Stimulated activated CD8-positive, alpha-beta memory T cell treated with anti-CD3 and anti-CD28 coated beads, Interleukin-7, amount 100 ng/mL, for 1 hour (primary cell): ENCODE measurements around the gene SMIM7.
A peak's percentile ranks its signal among the peaks of the same experiment; 100 is the strongest.
"Not testable (repeated sequence)": the region's sequence is repeated elsewhere in the genome, so short reads cannot be mapped to it uniquely, and the experiment has no call there.

Experiments used
- DNase-seq, 2 donors: peaks; one replicate each; pipeline ENCODE4 v3.0.0-alpha.2; 2020; ENCODE audit warnings: low read depth in 2 of 2

Gene SMIM7

DNA sequence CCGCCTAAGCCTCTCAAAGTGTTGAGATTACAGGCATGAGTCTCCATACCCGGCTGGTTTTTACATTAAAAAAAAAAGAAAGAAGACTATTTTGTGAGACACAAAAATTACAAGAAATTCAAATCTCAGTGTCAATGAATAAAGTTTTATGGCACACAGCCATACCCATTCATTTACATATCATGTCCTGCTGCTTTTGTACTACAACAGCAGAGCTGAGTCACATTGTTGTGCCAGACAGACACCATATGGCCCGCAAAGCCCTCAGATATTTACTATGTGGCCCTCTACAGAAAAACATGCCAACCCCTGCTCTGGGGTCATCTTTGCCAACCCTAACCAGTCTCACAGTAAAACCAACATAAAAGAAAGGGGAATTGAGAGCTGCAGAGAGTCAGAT lies 5.3 kb downstream of the SMIM7 start:
- DNase-seq = no peak

DNA sequence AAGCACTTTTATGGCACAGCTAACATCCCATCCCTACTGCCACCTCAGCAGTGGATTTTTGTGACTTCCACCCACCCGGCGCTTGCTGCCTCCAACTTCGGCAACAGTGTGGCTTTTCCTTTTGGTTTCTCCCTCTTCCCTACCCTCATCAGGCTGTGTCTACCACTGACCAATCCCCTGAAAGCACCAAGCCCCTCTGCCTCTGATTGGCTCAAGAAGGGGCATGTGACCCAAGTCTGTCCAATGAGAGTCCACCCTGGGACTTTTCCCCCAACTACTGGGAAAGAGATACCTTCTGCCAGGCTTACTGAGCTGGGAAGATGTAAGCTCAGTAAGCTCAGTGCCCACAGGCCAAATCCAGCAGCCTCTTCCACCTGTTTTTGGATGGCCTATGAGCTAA lies 5.8 kb downstream of the SMIM7 start:
- no peak for DNase-seq

DNA sequence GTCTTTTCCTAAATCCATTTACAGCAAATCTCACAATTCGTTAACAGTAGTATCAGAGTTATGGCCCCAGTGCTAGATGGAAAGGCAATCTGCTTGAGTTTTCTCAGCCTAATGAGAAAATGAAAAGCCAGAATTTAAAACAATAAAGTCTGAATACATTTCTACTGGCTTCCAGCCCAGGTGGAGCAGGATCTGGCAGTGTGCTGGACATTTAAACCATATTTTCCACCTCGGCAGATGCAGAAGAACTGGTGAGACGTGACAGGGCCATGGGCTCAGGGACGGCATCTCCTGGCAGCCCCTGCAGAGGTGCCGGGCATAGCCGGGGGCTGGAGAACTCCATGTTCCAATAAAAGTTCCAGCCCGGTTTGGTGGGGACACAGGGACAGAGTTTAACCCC lies 7.1 kb downstream of the SMIM7 start:
- DNase-seq = no peak

DNA sequence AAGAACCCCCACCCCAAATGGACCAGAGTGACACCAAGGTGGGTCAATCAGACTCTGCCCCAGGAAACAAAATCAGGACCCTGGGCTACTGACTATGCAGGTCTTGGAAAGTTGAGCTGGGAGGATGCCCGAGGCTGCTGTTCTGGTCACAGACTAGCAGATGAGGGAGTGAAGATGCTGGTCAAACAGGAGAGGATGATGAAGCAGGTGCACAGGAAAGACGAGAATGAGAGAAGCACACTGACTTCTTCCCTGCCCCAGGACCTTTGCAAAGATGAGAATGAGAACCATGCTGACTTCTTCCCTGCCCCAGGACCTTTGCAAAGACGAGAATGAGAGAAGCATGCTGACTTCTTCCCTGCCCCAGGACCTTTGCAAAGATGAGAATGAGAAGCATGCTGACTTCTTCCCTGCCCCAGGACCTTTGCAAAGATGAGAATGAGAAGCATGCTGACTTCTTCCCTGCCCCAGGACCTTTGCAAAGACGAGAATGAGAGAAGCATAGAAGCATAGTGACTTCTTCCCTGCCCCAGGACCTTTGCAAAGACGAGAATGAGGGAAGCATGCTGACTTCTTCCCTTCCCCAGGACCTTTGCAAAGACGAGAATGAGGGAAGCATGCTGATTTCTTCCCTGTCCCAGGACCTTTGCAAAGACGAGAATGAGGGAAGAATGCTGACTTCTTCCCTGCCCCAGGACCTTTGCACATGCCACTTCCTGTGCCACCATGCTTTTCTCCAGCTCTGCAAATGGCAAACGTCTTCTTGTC lies 8.3 kb downstream of the SMIM7 start:
- DNase-seq = not testable (repeated sequence)

DNA sequence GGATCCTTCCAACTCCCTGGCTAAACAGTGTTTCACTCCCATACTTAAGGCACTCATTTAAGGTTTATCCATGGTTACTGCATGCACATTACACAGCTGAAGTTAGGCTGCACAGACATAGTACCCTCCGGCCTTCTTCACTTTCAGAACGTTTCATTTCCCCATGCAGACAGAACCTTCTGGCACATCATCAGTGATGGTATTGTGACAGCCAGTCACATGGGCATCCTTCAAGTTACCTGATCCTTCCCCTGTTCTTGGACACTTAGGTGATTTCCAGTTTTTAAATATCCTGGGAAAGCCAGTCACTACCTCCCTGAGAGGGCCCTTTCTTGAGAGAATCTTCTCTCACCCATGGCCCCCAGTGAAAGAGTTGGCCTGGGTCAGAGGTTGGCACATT lies 9.1 kb downstream of the SMIM7 start:
- DNase-seq = no peak

DNA sequence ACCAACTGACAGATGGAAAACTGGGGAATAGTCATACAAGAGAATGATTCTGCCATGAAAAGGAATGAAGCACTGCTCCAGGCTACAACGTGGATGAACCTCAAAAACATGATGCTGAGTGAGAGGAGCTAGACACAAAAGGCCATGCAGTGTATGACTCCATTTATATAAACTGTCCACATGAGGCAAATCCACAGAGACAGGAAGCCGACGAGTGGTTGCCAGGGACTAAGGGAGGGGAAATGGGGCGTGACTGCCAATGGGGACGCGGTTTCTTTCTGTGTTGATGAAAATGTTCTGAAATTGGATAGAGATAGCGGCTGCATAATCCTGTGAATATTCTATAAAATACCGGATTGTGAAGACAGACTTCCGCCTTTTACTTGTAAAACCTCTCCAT lies 10.2 kb downstream of the SMIM7 start:
- DNase-seq = no peak

DNA sequence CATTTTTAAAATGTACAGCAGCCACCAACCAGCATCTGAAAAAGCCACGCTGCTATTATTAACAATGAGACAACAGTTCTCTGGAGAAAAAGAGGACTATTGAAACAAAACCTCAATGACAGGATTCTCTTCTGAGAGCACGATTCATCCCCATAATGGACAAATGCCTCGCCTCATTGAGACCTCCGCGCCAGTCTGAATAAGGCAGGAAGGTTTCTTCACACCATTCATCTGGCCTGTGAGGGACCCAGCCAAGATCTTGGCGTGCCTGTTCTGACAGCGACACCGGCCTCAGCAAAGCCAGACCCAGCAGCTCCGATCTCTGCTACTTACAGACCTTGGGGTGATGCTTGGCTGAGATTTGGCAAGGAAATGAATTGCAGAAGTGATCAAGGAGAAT lies 14.8 kb downstream of the SMIM7 start:
- no peak for DNase-seq

DNA sequence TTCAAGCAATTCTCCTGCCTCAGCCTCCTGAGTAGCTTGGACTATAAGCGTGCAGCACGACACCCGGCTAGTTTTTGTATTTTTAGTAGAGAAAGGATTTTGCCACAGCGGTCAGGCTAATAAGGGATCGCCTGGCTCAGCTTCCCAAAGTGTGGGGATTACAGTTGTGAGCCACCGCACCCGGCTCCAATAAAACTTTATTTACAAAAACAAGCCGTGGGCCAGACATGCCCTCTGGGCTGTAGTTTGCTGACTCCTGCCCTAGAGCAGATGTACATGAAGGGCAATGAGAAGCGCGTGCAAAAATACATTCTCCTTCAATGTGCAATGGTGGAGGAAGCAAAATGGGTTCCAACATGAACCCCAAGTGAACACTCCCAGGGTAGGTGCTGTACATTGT lies 18.2 kb downstream of the SMIM7 start:
- DNase-seq = no peak

DNA sequence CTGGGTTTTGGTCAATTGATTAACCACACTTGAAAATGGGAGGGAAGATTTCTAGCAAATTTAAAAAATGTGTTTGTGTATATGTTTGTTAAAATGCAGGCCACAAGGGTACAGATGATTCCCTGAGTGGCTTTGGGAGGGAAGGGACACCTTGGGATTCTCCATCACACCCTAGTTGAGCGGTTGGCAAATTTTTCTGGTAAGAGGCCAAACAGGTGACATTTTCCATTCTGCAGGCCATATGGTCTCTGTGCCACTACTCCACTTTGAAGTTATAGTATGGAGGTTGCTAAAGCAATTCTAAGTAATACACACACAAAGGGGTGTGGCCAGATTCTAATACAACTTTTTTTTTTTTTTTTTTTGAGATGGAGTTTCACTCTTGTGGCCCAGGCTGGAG lies 19.0 kb downstream of the SMIM7 start:
- no peak for DNase-seq

DNA sequence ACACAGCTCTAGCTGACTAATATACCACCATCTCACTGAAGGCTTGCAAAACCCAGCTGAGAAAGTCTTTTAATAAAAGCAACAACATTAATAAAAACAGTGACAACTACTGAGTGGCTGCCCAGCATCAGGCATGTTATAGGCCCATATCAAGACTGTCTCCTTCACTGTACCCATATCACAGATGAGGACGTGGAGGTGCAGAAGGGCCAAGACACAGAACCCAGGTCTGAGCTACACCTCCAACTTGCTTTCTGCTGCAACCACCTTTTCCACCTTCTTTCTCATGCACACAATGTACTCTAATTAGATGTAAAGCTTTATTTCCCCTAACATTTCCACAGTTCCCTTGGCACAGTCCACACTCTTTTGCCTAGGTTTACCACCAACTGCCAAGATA lies 21.3 kb downstream of the SMIM7 start:
- no peak for DNase-seq

DNA sequence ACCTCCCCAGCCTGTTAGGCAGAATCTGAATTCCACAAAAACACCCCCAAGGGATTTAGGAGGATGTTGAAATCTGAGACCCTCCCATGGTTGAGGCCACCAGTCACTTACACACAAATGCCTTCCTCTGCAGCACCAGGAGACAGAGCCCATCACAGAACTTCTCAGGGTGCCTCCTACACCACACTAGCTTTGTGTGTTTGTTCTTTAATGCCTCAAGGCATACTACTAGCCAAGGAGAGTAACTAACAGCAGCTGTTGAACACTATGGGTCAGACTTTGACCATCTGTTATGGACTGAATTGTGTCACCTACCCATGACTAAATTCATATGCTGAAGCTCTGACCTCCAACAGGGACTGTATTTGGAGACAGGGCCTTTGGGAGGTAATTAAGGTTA lies 22.4 kb downstream of the SMIM7 start:
- no peak for DNase-seq

DNA sequence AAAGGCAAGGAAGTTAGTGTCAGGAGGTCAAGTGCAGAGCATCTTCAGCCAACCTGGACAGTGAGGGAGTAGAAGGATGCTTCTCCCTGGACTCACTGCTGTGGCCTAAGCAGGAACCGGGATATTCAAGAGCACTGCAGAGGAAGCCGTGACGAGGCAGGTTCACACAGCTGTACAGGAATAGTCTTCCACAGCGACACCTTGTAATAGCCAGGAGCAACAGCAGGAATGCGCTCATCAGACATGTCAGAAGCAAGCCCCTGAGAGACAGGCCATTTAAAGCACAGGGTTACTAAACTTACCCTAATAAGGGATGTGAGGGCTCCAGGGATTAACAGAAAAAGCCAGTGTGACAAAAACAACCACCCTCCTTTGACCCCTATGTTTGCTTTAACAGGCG lies 28.5 kb downstream of the SMIM7 start:
- no peak for DNase-seq

DNA sequence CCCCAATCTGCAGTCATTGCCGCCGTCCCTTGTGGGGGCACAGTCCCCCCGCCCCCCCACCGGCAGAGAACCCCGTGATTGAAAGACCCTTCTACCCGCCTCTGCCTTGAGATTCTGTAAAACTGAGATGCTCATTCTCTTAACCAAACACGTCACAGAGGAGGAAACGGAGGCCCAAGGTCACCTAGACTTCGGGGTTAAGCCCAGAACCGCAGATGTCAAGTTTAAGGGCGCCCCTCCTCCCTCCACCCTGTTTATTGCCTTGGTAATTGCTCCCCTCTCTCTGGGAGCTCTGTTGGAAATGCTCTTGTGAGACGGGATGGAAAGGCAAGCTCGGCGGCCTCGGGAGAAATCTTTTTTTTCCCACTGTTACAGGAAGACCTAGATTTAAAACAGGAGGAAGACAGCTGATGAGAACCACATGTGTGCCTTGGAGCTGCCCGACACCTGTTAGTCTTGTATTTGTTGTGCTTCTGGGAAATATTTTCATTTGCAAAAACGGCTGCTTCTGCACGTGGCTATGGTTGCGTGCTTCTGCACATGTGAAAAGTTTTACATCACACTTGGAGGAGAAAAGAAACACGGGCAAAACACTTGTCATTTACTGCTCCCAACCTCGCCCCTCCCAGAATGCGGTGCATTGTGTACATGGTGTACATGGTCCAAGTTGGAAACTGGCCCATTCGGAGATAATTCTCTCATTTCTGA lies 30.8 kb downstream of the SMIM7 start:
- no peak for DNase-seq

DNA sequence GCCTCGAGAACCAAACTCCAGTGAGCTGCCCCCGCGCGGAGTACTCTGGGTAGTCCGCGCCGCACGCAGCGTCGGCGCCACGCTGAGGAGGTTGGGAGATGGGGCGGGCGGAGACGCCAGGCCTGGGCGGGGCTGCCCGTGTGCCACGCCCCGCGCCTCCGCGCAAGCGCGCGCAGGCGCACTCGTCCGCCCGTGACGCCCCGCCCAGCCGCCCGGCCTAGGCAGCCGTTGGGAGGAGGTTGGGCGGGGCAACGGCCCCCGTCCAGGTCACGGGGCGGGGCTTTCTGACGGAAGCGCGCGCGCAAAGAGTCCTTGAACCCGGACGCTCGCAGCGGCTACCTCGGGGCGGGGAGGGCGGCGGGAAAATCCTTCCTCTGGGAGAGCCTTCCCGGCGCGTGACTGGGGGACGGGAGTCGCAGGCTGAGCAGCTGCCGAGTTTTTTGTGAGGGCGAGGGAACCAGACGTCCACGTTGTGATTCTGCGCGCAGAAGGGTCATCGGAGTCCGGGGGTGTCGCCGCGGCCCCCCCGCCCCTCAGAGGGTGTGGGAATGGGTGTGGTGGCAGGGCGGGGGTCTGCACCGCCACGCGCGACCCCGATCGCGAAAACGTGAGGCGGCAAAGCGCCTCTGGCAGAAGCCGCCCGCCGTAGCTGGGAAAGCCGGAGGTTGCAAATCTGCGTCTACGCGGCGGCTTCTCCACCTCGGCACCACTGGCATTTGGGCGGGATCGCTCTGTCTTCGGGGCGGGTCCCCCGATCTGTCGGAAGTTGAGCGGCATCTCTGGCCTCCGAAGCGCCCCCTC lies 31.6 kb downstream of the SMIM7 start, which contains the start of gene MED26:
TSS of gene MED26 (minus strand) at position 22 of the 801 bp plus-strand sequence. CDS start 261 bp downstream, outside the sequence.
- peak; percentile 92 to 96 for DNase-seq

DNA sequence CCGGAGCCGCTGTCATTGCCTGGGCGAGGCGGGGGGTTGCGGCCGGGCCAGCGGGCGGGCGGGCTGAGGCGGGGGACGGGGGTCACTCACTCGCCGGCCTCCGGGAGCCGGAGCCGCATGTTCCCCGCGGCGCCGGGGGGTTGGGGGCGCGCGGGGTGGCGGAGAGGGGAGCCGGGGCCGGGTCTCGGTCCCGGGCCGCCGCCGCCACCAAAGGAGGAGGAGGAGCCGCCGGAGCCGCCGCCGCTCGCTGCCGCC lies 32.1 kb downstream of the SMIM7 start:
- no peak for DNase-seq

DNA sequence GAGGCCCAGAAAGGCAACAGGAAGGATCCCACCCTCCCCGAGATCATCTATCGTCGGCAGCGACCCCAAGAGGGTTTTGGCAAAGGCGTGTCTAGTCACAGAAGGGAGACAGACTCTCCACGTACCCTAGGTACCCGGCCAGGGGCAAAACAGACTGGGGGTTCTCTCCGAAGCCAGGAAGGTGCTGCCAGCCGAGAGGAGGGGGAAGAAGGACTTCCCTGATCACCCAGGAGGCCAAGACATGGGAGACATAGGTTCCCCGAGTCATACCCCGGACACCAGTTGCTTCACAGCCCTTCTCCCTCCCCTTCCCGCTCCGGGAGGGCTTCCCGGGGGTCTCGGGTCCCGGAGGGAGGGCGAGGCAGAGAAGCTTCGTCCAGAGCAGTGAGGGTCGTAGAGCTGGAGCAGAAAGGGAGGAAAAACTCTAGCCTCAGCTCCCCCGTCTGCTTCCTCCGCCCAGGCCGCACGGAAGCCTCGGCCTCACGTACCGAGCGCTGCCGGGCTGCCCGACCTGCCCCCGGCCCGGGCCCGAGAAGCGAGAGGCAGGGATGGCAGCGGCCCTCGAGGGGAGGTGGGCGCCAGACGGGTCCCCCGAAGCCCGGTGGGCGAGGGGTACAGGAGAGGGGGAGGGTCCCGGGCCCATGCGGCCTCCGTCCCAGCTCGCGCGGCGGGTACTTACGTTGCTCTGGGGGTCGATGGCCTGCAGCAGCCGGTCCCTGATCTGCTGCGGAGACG lies 32.6 kb downstream of the SMIM7 start:
- no peak for DNase-seq

DNA sequence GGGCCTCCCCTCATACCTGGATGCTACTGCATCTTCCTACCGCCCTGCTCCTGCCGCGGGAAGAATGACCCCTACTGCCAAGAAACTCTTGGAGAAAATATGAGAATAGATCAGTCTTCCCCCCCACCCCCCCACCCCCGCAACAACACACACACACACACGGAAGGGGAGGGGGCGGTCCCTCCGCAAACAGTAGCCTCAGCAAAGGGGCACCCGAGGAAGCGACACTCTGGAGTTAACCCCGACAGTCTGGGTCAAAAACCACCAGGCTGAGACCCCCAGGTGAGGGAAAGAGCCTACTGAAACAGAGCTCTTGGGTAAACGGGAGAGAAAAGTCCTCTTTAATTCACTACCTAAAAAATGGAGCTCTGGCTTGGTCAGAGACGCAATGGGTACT lies 33.1 kb downstream of the SMIM7 start:
- DNase-seq = no peak

DNA sequence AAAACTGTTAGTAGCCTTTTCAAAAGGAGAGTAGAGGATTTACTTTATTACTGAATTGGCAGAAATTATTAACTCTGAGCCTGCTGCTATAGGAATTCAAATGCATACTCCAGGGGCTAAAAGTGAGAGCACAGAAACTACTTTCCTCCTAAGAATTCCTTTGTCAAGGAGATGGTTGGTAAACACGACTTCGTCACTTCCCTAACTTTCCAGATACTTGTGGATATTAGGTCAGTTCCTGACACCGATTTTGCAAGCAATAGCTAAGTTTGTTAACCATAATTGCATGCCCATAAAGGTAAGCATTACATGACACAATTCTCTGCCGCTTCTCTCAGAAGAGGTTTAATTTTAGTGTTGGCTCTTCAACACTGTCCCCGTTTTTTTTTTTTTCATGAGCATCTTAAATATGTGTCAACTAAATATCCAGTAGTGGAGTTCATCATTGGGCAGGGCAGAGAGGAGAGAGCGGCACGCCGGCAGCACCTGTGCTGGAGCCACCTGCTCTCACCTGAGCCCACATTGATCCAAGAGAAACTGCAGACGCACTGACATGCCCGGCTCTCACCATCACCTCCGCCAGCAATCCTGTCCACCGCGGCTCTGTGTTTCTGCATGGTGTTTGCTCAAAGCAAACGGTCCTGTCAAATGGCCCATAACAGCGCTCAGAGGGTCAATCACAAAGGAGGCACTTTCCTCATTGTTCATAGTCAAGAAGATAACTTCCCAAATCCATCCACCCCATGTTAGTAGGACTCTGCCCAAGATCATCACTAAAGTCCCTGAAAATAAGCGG lies 34.6 kb downstream of the SMIM7 start:
- no peak for DNase-seq

DNA sequence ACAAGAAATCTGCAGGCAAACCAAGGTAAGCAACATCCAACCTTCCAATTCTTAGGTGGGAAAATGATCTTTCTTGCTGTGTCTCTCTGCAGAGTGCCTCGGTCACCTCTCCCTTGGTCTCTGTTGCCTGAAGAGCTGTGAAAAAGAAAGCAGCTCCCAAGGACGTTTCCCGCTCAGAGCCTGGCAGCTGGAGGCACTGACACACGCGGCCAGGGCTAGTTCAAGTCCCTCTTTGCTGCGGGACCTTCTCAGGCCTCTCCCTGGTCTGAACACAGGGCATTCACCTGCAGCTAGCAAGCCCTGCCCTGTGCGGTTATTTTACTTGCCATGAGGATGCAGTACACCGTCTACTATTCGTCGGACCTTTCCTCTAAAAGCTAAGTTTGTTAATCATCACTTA lies 35.7 kb downstream of the SMIM7 start:
- no peak for DNase-seq

DNA sequence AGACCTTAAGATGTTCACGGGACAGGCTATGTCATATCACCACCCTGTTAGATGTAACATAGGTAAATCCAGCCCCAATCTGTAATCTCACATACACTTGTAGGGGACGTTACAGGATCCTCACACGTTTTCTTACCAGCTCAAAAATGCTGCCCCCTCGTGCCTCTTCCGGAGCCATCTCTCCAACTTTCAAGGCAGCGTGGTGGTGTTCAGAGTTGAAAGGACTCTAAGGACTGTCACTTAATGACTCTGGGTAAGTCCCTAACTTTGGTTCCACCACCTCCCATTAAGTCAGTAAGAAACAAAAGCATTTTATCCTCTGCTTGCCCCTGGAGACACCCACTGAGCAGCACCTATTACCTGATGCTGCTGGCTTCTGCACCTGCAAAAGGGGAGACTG lies 36.4 kb downstream of the SMIM7 start:
- no peak for DNase-seq

DNA sequence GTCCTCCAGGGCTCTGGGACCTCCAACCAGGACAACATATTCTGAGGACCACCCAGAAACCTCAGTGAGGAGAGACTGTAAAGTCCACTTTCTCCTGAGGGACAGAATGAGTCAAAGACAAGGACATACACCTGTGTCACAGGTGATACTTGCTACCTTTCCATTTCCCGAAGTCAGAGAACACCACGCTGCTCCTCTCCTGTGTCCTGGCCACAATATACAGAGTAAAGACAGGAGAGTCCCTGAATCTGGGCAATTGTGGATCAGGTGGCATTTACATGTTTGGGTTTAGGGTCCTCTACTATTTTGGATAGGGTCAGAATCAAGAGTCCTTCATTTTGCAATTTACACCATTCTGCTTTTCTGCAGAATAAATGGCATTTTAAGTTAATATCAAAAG lies 36.9 kb downstream of the SMIM7 start:
- DNase-seq = no peak
